Tibial artery (tissue), 4 donors: ENCODE measurements around the gene RAB2B.
A peak's percentile ranks its signal among the peaks of the same experiment; 100 is the strongest.

Experiments used
- DNase-seq, 2 donors: peaks; one replicate each; pipeline ENCODE4 v3.0.0-alpha.2; 2019
- H3K27ac ChIP-seq, 2 donors: fragments of 200-600 bp; sonication (generic) in 1 of 2; 1 replicate in 1 of 2; 2 replicates in 1 of 2; pipeline ENCODE4 v1.5.1; 2018 to 2019; ENCODE audit warnings: mild to moderate bottlenecking in 1 of 2
- H3K27me3 ChIP-seq, 2 donors: fragments of 200-600 bp; sonication (generic) in 1 of 2; one replicate each; pipeline versions ENCODE4 v1.5.1 to v1.6.0; 2016 to 2019
- H3K36me3 ChIP-seq, 3 donors: fragments of 200-600 bp; sonication (generic) in 2 of 3; one replicate each; pipeline ENCODE4 v1.5.1; 2016 to 2019; ENCODE audit warnings: mild to moderate bottlenecking in 2 of 3
- H3K4me1 ChIP-seq, 4 donors: fragments of 200-600 bp; sonication (generic) in 2 of 4; 1 replicate in 3 of 4; 2 replicates in 1 of 4; pipeline ENCODE4 v1.5.1; 2016 to 2019
- H3K4me3 ChIP-seq, 2 donors: fragments of 200-600 bp; sonication (generic) in 1 of 2; 1 replicate in 1 of 2; 2 replicates in 1 of 2; pipeline ENCODE4 v1.5.1; 2018 to 2019; ENCODE audit warnings: mild to moderate bottlenecking in 2 of 2
- H3K9me3 ChIP-seq, 3 donors: fragments of 200-600 bp; sonication (generic) in 1 of 3; one replicate each; pipeline ENCODE4 v1.5.1; 2016 to 2019
- CTCF ChIP-seq, 2 experiments: fragments of 200-600 bp in 1 of 2; fragments of 450-650 bp in 1 of 2; IDR thresholded peaks; one replicate each; pipeline ENCODE4 v1.5.1; 2017 to 2019; ENCODE audit warnings: antibody characterized with exemption in 2 of 2, mild to moderate bottlenecking in 1 of 2, moderate library complexity in 1 of 2
- intact Hi-C: fragments of 100-400 bp; cut with DNase I; formaldehyde crosslinking; loops from one replicate; pipeline ENCODE4 v1.15.0; 2023; ENCODE audit warnings: low total_unique reads

Gene RAB2B

GRCh38 chr14:21436567-21437062 lies 40.1 kb downstream of the RAB2B start:
- intact Hi-C loops, result loop anchor here (1.0 to 5.0 kb wide), 4 partner anchors 20 to 754 kb away; partner anchors contain the start of genes CHD8, METTL3, RNASE4 and SUPT16H

GRCh38 chr14:21431126-21431525 lies 45.6 kb downstream of the RAB2B start:
- Histone ChIP-seq H3K27ac (no peak overlapping the region), H3K36me3 (peaks cover 47 to 57% (median 55%) of the 10 kb centered on the region in 3 donors), H3K4me3 (no peak overlapping the region), H3K27me3 (no peaks in the 10 kb centered on the region), H3K4me1 (peaks cover 0 to 17% (median 11%) of the 10 kb centered on the region in 4 donors), H3K9me3 (no peaks in the 10 kb centered on the region)
- intact Hi-C loops, result no loop called here
- TF ChIP-seq CTCF (IDR thresholded peaks at IDR 0.05), result no peak
- DNase-seq, result no peak

More at GRCh38 chr14:21436567-21437062, 40.1 kb downstream of the RAB2B start:
- Histone ChIP-seq H3K36me3 (peaks cover 0 to 2% (median 1%) of the 10 kb centered on the region in 3 donors), H3K4me1 (peaks cover 0 to 30% (median 18%) of the 10 kb centered on the region in 4 donors), H3K4me3 (peak overlapping the region; percentile 81 to 97), H3K9me3 (no peaks in the 10 kb centered on the region), H3K27ac (peak overlapping the region; percentile 87 to 94), H3K27me3 (no peaks in the 10 kb centered on the region)
- no peak for TF ChIP-seq CTCF (IDR thresholded peaks at IDR 0.05)
- DNase-seq, result no peak

GRCh38 chr14:21428930-21429329 lies 47.8 kb downstream of the RAB2B start:
- intact Hi-C loops, result no loop called here
- no peak overlapping the region for H3K4me3 ChIP-seq
- no peak for TF ChIP-seq CTCF (IDR thresholded peaks at IDR 0.05)
- no peaks in the 10 kb centered on the region for H3K27me3 ChIP-seq
- DNase-seq, result no peak
- no peaks in the 10 kb centered on the region for H3K9me3 ChIP-seq
- peaks cover 68 to 77% (median 73%) of the 10 kb centered on the region in 3 donors for H3K36me3 ChIP-seq
- H3K27ac ChIP-seq, result no peak overlapping the region
- no peaks in the 10 kb centered on the region for H3K4me1 ChIP-seq

- DNase-seq, result no peak
- Histone ChIP-seq H3K9me3 (no peaks in the 10 kb centered on the region), H3K4me3 (no peak overlapping the region), H3K4me1 (no peaks in the 10 kb centered on the region), H3K36me3 (peaks cover 86 to 98% (median 93%) of the 10 kb centered on the region in 3 donors), H3K27ac (no peak overlapping the region), H3K27me3 (no peaks in the 10 kb centered on the region)
- intact Hi-C loops, result no loop called here
- TF ChIP-seq CTCF (IDR thresholded peaks at IDR 0.05), result no peak
Measured at GRCh38 chr14:21426692-21427091, 50.1 kb downstream of the RAB2B start.

GRCh38 chr14:21419528-21419927 lies 57.2 kb downstream of the RAB2B start:
- H3K27me3 ChIP-seq, result no peaks in the 10 kb centered on the region
- peaks cover 66 to 95% (median 77%) of the 10 kb centered on the region in 3 donors for H3K36me3 ChIP-seq

More at GRCh38 chr14:21419528-21419927, 57.2 kb downstream of the RAB2B start:
- Histone ChIP-seq H3K9me3 (no peaks in the 10 kb centered on the region), H3K27ac (no peak overlapping the region), H3K4me1 (no peaks in the 10 kb centered on the region), H3K4me3 (no peak overlapping the region)
- DNase-seq, result no peak
- intact Hi-C loops, result no loop called here
- TF ChIP-seq CTCF (IDR thresholded peaks at IDR 0.05), result no peak
